ENCODE data around the gene MTHFS.

The MTHFS gene

GRCh38 chr15:79828447-79828846 is 68.4 kb downstream of the MTHFS start:
- no peaks in the 10 kb centered on the region for H3K27me3 ChIP-seq (ENCODE audit: insufficient read depth, poor library complexity, severe bottlenecking)
- no peak overlapping the region for H3K27ac ChIP-seq (replicated peaks)
- H3K4me3 ChIP-seq (replicated peaks; ENCODE audit: insufficient read depth, low read length) = no peak overlapping the region
- TF ChIP-seq POLR2AphosphoS5 (IDR thresholded peaks at IDR 0.05; ENCODE audit: low read depth) (no peak), CTCF (IDR thresholded peaks at IDR 0.05; ENCODE audit: insufficient read depth, low read length) (no peak), SPI1 (IDR thresholded peaks at IDR 0.05; ENCODE audit: borderline replicate concordance, low read depth) (no peak), GABPA (IDR thresholded peaks at IDR 0.05; ENCODE audit: low read depth) (no peak)
- DNase-seq (ENCODE audit: low read depth in 1 of 2, low spot score in 1 of 2) = no peak

GRCh38 chr15:79826800-79827199 is 70.0 kb downstream of the MTHFS start:
- Histone ChIP-seq H3K27me3 (ENCODE audit: insufficient read depth, poor library complexity, severe bottlenecking) (no peaks in the 10 kb centered on the region), H3K4me3 (replicated peaks; ENCODE audit: insufficient read depth, low read length) (no peak overlapping the region), H3K27ac (replicated peaks) (no peak overlapping the region)
- DNase-seq (ENCODE audit: low read depth in 1 of 2, low spot score in 1 of 2) = no peak
- TF ChIP-seq CTCF (IDR thresholded peaks at IDR 0.05; ENCODE audit: insufficient read depth, low read length) = no peak
- TF ChIP-seq GABPA (IDR thresholded peaks at IDR 0.05; ENCODE audit: low read depth) = no peak
- no peak for TF ChIP-seq POLR2AphosphoS5 (IDR thresholded peaks at IDR 0.05; ENCODE audit: low read depth)
- TF ChIP-seq SPI1 (IDR thresholded peaks at IDR 0.05; ENCODE audit: borderline replicate concordance, low read depth) = no peak
- no peak for TF ChIP-seq REST (IDR thresholded peaks at IDR 0.05; ENCODE audit: insufficient replicate concordance, low read depth)

GRCh38 chr15:79824136-79824701 is 72.6 kb downstream of the MTHFS start:
- Histone ChIP-seq H3K27me3 (ENCODE audit: insufficient read depth, poor library complexity, severe bottlenecking) (no peaks in the 10 kb centered on the region), H3K27ac (replicated peaks) (no peak overlapping the region), H3K4me3 (replicated peaks; ENCODE audit: insufficient read depth, low read length) (no peak overlapping the region)
- TF ChIP-seq POLR2AphosphoS5 (IDR thresholded peaks at IDR 0.05; ENCODE audit: low read depth) (no peak), REST (IDR thresholded peaks at IDR 0.05; ENCODE audit: insufficient replicate concordance, low read depth) (no peak), SPI1 (IDR thresholded peaks at IDR 0.05; ENCODE audit: borderline replicate concordance, low read depth) (no peak), CTCF (IDR thresholded peaks at IDR 0.05; ENCODE audit: insufficient read depth, low read length) (no peak), GABPA (IDR thresholded peaks at IDR 0.05; ENCODE audit: low read depth) (no peak)
- DNase-seq (ENCODE audit: low read depth in 1 of 2, low spot score in 1 of 2) = no peak

GRCh38 chr15:79820820-79821219 is 76.0 kb downstream of the MTHFS start:
- Histone ChIP-seq H3K4me3 (replicated peaks; ENCODE audit: insufficient read depth, low read length) (no peak overlapping the region), H3K27ac (replicated peaks) (no peak overlapping the region), H3K27me3 (ENCODE audit: insufficient read depth, poor library complexity, severe bottlenecking) (no peaks in the 10 kb centered on the region)
- DNase-seq (ENCODE audit: low read depth in 1 of 2, low spot score in 1 of 2) = no peak
- TF ChIP-seq REST (IDR thresholded peaks at IDR 0.05; ENCODE audit: insufficient replicate concordance, low read depth) (no peak), SPI1 (IDR thresholded peaks at IDR 0.05; ENCODE audit: borderline replicate concordance, low read depth) (no peak), POLR2AphosphoS5 (IDR thresholded peaks at IDR 0.05; ENCODE audit: low read depth) (no peak), CTCF (IDR thresholded peaks at IDR 0.05; ENCODE audit: insufficient read depth, low read length) (no peak), GABPA (IDR thresholded peaks at IDR 0.05; ENCODE audit: low read depth) (no peak)
